Peyer's patch (tissue), 4 donors: ENCODE measurements around the gene DRD2.

ENCODE experiments used
- POLR2A ChIP-seq, 2 donors: fragments of 450-650 bp; IDR thresholded peaks; one replicate each; pipeline ENCODE4 v1.5.1; 2017; ENCODE audit warnings: antibody characterized with exemption in 2 of 2, mild to moderate bottlenecking in 2 of 2, moderate library complexity in 2 of 2
- TF ChIP-seq, protein P1 (sequence below), 6 experiments: fragments of 450-650 bp in 4 of 6; fragments of 200-600 bp in 2 of 6; sonication (generic) in 1 of 6; IDR thresholded peaks; one replicate each; pipeline ENCODE4 v1.5.1; 2017 to 2019; ENCODE audit warnings: antibody characterized with exemption in 6 of 6, mild to moderate bottlenecking in 3 of 6, moderate library complexity in 1 of 6

DNA sequence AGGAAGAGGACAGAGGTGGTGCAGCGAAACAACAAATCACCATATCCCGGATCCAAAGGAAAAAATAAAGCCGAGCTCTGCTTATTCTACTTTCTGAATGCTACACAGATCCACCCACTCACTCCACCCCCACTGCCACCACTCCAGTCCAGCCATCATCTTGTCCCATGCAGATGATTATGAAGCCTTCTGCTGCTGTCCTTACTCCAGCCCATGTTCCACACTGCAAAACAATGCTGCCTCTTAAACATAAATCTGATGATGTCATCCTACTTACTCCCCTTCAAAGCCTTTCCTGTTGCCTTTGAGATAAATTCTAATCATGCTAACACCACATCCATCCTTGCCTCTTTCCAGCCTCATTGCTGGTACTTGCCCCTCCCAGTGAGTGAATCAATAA is 6.5 kb upstream of the DRD2 start:
- TF ChIP-seq, protein P1, sequence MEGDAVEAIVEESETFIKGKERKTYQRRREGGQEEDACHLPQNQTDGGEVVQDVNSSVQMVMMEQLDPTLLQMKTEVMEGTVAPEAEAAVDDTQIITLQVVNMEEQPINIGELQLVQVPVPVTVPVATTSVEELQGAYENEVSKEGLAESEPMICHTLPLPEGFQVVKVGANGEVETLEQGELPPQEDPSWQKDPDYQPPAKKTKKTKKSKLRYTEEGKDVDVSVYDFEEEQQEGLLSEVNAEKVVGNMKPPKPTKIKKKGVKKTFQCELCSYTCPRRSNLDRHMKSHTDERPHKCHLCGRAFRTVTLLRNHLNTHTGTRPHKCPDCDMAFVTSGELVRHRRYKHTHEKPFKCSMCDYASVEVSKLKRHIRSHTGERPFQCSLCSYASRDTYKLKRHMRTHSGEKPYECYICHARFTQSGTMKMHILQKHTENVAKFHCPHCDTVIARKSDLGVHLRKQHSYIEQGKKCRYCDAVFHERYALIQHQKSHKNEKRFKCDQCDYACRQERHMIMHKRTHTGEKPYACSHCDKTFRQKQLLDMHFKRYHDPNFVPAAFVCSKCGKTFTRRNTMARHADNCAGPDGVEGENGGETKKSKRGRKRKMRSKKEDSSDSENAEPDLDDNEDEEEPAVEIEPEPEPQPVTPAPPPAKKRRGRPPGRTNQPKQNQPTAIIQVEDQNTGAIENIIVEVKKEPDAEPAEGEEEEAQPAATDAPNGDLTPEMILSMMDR (IDR thresholded peaks at IDR 0.05), result no peak
- no peak for TF ChIP-seq POLR2A (IDR thresholded peaks at IDR 0.05)
